Stimulated activated naive CD8-positive, alpha-beta T cell treated with anti-CD3 and anti-CD28 coated beads, Interleukin-15, amount 100 ng/mL, for 72 hours (primary cell): ENCODE measurements around the gene ECE2.
A peak's percentile ranks its signal among the peaks of the same experiment; 100 is the strongest.
"Not testable (repeated sequence)": the region's sequence is repeated elsewhere in the genome, so short reads cannot be mapped to it uniquely, and the experiment has no call there.

Experiments
- ATAC-seq: fragments of 150-1000 bp; cut with Tn5 transposase; 2 replicates; pipeline ENCODE4 v1.10.0; 2021; ENCODE audit warnings: mild to moderate bottlenecking, moderate library complexity
- DNase-seq, 2 donors: peaks; one replicate each; pipeline ENCODE4 v3.0.0; 2021 to 2022
- H3K27ac Mint-ChIP-seq, 2 donors: one replicate each; pipeline ENCODE4 v1.8.0; 2022; ENCODE audit warnings: mild to moderate bottlenecking in 2 of 2, mixed read lengths in 2 of 2, moderate library complexity in 2 of 2
- H3K27me3 Mint-ChIP-seq: one replicate; pipeline ENCODE4 v1.8.0; 2022; ENCODE audit warnings: mixed read lengths
- H3K4me1 Mint-ChIP-seq: one replicate; pipeline ENCODE4 v1.8.0; 2022; ENCODE audit warnings: mild to moderate bottlenecking, mixed read lengths
- H3K4me3 Mint-ChIP-seq, 2 donors: one replicate each; pipeline ENCODE4 v1.8.0; 2022; ENCODE audit warnings: mild to moderate bottlenecking in 2 of 2, mixed read lengths in 2 of 2, moderate library complexity in 1 of 2
- H3K9me3 Mint-ChIP-seq, 2 donors: one replicate each; pipeline ENCODE4 v1.8.0; 2022; ENCODE audit warnings: mixed read lengths in 2 of 2

The ECE2 gene

GRCh38 chr3:184332370-184333090, 56.7 kb downstream of the ECE2 start:
- H3K27ac Mint-ChIP-seq = peak overlapping the region; percentile 12 to 24
- H3K4me3 Mint-ChIP-seq = no peak overlapping the region
- ATAC-seq = no peak
- no peaks in the 10 kb centered on the region for H3K9me3 Mint-ChIP-seq
- H3K4me1 Mint-ChIP-seq = peaks cover 85% of the 10 kb centered on the region
- no peaks in the 10 kb centered on the region for H3K27me3 Mint-ChIP-seq
- no peak for DNase-seq

- ATAC-seq (no peak), DNase-seq (no peak)
- Mint-ChIP-seq H3K27me3 (no peaks in the 10 kb centered on the region), H3K4me3 (no peak overlapping the region), H3K9me3 (no peaks in the 10 kb centered on the region), H3K4me1 (peaks cover 86% of the 10 kb centered on the region), H3K27ac (peak overlapping the region; percentile 11 to 12)
Observed at GRCh38 chr3:184333190-184333589, 57.4 kb downstream of the ECE2 start.

GRCh38 chr3:184333700-184334099, 57.9 kb downstream of the ECE2 start:
- Mint-ChIP-seq H3K9me3 (no peaks in the 10 kb centered on the region), H3K4me1 (peaks cover 83% of the 10 kb centered on the region), H3K27me3 (no peaks in the 10 kb centered on the region), H3K4me3 (no peak overlapping the region), H3K27ac (peak overlapping the region; percentile 12 to 38)
- ATAC-seq (no peak), DNase-seq (no peak)

- Mint-ChIP-seq H3K4me1 (peaks cover 74% of the 10 kb centered on the region), H3K4me3 (peak overlapping the region; percentile 10 to 42), H3K9me3 (no peaks in the 10 kb centered on the region), H3K27ac (peak overlapping the region; percentile 12 to 59), H3K27me3 (no peaks in the 10 kb centered on the region)
- DNase-seq (peak; percentile 46 to 52), ATAC-seq (peak; percentile 77)
Observed at GRCh38 chr3:184334470-184335158, 58.8 kb downstream of the ECE2 start.

GRCh38 chr3:184335291-184335660, 59.5 kb downstream of the ECE2 start:
- ATAC-seq (peak; percentile 0), DNase-seq (no peak)
- Mint-ChIP-seq H3K27me3 (no peaks in the 10 kb centered on the region), H3K4me3 (peak overlapping the region; percentile 51 to 90), H3K4me1 (peaks cover 71% of the 10 kb centered on the region), H3K9me3 (no peaks in the 10 kb centered on the region), H3K27ac (peak overlapping the region in 1 of 2 donors; percentile 29)

DNA sequence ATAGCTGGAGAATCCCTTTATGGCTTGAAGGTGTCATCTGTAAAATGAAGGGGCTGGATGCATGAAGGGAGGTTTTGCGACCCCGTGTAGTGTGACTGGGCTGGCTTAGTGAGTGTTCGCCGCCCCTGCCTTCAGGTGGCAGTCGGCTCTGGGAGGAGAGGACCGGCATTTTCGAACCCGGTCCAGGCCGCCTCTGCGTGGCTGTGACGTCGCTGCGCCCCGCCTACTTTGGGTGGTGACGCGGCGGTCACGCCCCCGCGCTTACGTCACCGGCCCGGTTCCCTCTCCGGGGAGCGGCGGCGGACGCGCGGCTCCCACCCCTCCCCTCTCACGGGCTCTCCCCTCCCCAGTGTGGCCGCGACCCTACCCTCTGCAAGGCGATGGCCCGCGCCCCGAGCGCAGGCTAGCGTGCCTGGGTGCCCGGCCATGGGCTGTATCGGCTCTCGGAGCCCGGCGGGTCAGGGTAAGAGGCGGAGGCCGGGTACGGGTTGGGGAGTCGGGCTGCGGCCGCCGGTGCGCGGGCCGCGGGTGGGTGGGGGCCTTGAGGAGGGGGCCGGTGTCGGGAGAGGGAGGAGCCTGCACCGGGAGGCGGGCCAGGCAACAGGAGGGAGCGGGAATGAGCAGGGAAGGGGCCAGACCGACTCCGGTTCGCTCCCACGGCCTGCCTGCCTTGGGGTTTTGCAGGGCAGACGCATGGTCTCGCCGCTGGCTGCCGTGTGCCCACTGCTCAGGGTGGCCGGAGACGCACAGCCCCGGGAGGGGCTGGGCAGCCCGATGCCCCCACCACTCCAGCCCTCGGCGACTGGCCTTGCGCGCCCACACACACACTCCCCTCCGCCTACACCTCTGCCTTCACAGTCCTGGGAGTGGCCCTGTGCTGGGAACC, 60.1 kb downstream of the ECE2 start:
- Mint-ChIP-seq H3K4me1 (peaks cover 75% of the 10 kb centered on the region), H3K4me3 (peak overlapping the region; percentile 87 to 90), H3K27ac (peak overlapping the region; percentile 85 to 95), H3K9me3 (no peaks in the 10 kb centered on the region), H3K27me3 (no peaks in the 10 kb centered on the region)
- ATAC-seq = peak; percentile 62
- peak; percentile 81 to 86 for DNase-seq

DNA sequence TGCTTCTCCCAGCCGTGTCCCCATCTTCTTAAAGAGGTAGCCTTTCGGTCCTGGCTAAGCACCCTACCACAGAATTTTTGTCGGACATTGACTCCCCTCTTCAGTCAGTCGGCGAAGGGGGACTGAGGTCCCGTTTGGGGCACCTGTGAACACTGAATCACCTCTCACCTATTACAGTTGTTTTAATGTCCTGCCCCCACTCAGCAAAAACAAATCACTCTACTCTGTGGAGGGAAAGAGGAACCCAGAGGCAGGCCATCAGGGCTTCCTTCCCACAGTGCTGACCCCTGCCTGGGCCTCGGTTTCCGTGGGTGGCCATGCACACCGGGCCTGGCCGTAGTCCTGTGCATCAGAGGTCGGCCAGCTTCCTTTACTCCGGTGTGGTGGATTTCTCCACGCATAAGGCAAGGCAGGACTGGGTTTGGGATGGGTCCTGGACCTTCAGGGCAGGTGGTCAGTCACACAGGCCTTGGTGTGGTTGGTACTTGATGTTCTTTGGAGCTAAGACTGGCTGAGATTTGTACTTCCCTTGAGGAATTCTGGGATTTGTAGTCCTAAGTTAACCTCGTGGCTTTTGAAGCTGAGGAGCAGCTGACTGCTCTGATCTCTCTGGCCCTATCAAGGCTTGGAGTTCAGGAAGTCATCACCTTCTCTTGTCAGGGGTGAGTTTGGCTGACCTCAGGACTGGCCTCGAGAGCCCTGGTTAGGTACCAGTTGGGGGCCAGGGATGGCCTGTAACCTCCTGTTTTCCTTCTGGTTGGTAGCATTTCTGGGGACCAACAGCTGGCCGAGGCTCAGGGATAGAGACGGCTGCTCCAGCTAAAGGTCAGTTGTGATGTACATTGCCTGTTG, 61.0 kb downstream of the ECE2 start:
- Mint-ChIP-seq H3K27ac (peak overlapping the region; percentile 85 to 95), H3K9me3 (no peaks in the 10 kb centered on the region), H3K27me3 (no peaks in the 10 kb centered on the region), H3K4me1 (peaks cover 70% of the 10 kb centered on the region), H3K4me3 (peak overlapping the region; percentile 87 to 90)
- no peak for ATAC-seq
- no peak for DNase-seq

DNA sequence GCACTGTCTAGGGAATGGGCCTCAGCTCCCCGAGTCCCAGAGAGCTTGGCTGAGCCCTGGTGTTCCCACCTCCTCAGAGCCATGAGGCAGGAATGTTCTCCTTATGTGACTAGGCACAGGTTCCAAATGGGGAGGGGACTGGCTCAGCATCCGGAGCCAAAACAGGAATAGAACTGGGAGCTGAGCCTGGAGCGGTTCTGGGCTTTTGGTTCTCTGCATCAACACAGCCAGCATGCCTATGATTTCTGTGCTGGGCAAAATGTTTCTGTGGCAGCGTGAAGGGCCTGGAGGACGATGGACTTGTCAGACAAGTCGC, 61.5 kb downstream of the ECE2 start, which contains the start of gene FAM131A:
Gene FAM131A, plus strand, starts transcription at position 202 of the 316 bp plus-strand sequence. Its CDS starts 31 bp downstream, at position 233.
- Mint-ChIP-seq H3K27ac (peak within 1 kb of the TSS; percentile 85 to 95), H3K4me3 (peak within 1 kb of the TSS; percentile 87 to 90), H3K9me3 (no peaks in the 10 kb centered on the region), H3K4me1 (peaks cover 64% of the 10 kb centered on the region), H3K27me3 (no peaks in the 10 kb centered on the region)
- DNase-seq = no peak
- ATAC-seq = no peak

GRCh38 chr3:184337981-184338380, 62.2 kb downstream of the ECE2 start:
- H3K4me3 Mint-ChIP-seq = peak overlapping the region in 1 of 2 donors; percentile 32

GRCh38 chr3:184338511-184338945, 62.7 kb downstream of the ECE2 start:
- DNase-seq (no peak), ATAC-seq (no peak)
- H3K4me3 Mint-ChIP-seq = peak overlapping the region in 1 of 2 donors; percentile 32
- H3K27ac Mint-ChIP-seq = no peak overlapping the region
- peaks cover 52% of the 10 kb centered on the region for H3K4me1 Mint-ChIP-seq
- H3K27me3 Mint-ChIP-seq = no peaks in the 10 kb centered on the region
- no peaks in the 10 kb centered on the region for H3K9me3 Mint-ChIP-seq

More at GRCh38 chr3:184337981-184338380, 62.2 kb downstream of the ECE2 start:
- DNase-seq = no peak
- Mint-ChIP-seq H3K9me3 (no peaks in the 10 kb centered on the region), H3K4me1 (peaks cover 58% of the 10 kb centered on the region), H3K27ac (peak overlapping the region in 1 of 2 donors; percentile 31), H3K27me3 (no peaks in the 10 kb centered on the region)
- no peak for ATAC-seq

- no peak for ATAC-seq
- H3K27ac Mint-ChIP-seq = no peak overlapping the region
- H3K4me3 Mint-ChIP-seq = no peak overlapping the region
- no peaks in the 10 kb centered on the region for H3K9me3 Mint-ChIP-seq
- no peaks in the 10 kb centered on the region for H3K27me3 Mint-ChIP-seq
- peaks cover 47% of the 10 kb centered on the region for H3K4me1 Mint-ChIP-seq
- DNase-seq = no peak
Observed at GRCh38 chr3:184339001-184339400, 63.2 kb downstream of the ECE2 start.

DNA sequence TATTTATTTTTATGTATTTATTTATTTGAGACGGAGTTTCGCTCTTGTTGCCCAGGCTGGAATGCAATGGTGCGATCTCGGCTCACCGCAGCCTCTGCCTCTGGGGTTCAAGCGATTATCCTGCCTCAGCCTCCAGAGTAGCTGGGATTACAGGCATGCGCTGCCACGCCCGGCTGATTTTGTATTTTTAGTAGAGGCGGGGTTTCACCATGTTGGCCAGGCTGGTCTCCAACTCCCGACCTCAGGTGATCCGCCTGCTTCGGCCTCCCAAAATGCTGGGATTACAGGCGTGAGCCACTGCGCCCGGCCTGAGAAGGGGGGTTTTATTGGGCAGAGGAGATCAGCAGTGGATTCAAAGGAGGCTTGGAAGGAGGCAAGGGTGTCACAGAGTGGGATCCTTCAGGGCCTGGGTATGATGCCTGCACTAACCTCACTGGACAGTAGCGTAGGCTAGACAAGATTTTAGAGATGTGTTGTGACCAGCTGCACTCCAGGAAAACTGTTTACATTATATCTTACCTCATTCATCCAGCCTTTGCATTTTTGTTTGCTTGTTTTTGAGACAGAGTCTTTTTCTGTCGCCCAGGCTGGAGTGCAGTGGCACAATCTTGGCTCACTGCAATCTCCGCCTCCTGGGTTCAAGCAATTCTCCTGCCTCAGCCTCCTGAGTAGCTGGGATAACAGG, 63.8 kb downstream of the ECE2 start:
- H3K4me3 Mint-ChIP-seq, ATAC-seq, H3K9me3 Mint-ChIP-seq, H3K27me3 Mint-ChIP-seq, H3K27ac Mint-ChIP-seq, DNase-seq: not testable (repeated sequence)
- peaks cover 42% of the 10 kb centered on the region for H3K4me1 Mint-ChIP-seq

- H3K4me3 Mint-ChIP-seq = no peak overlapping the region
- H3K27ac Mint-ChIP-seq = no peak overlapping the region
- no peaks in the 10 kb centered on the region for H3K9me3 Mint-ChIP-seq
- peaks cover 28% of the 10 kb centered on the region for H3K4me1 Mint-ChIP-seq
- ATAC-seq (no peak), DNase-seq (no peak)
- no peaks in the 10 kb centered on the region for H3K27me3 Mint-ChIP-seq
Observed at GRCh38 chr3:184341925-184342324, 66.1 kb downstream of the ECE2 start.
